HG02623 (cell line): ENCODE measurements around the gene NPNT.

Experiments used
- ATAC-seq: cut with Tn5 transposase; IDR thresholded peaks from one replicate; pipeline ENCODE4 v1.9.1; 2021; ENCODE audit warnings: moderate library complexity; ENCODE audit not compliant: unreplicated experiment

The NPNT gene

DNA sequence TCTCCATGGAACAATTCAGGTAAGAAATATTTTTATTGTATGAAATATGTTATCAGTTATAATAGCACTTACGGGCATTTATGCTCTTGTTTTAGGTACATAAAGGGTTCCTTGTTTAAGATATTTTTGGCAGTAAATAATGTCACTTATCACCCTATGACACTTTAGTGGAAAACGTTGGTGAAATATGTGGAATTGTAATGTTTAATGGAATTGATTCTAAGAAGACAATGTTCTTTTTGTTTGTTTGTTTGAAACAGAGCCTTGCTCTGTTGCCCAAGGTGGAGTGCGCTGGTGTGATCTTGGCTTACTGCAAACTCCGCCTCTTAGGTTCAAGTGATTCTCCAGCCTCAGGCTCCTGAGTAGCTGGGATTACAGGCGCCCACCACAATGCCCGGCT lies 17.4 kb downstream of the NPNT start:
- no peak for ATAC-seq

DNA sequence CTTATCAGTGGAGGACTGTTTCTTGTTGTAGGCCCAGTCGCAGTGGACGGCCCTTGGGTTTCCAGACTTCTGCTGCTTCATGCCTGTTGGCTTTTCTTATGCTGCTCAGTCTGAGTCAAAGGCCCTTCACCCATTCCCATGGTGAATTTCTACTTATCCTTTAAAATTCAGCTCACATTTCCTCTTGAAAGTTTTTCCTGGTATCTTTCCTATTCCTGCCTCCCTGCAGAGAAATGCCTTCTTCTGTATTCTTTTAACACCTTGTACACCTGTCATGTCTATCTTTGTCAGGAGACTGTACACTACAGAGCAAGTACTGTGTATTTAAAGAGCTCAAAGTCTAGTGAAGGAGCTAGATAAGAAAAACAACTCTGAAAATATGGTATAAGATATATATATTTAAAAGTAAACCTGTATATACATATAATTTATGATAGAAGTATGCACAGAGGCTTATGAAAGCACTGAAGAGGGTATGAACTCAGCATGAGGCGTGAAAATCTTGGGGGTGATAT lies 22.0 kb downstream of the NPNT start:
- no peak for ATAC-seq

DNA sequence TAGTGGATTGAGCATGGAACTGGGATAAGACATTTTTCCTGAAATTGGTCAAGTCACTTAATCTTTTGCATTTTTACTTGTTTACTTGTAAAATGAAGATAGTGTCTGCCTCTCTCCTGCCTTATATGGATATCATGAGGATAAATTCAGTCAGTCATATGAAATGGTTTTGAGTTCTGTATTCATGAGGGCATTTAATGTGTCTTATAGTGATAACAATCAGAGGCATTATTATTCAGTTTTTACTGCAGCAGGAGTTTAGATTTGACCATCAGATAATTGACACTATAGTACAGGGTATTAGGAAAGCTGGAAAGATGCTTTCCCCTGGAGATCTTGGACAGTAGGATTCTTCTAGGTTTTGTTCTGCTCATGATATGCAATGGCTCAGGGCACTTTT lies 26.0 kb downstream of the NPNT start:
- ATAC-seq: no peak

DNA sequence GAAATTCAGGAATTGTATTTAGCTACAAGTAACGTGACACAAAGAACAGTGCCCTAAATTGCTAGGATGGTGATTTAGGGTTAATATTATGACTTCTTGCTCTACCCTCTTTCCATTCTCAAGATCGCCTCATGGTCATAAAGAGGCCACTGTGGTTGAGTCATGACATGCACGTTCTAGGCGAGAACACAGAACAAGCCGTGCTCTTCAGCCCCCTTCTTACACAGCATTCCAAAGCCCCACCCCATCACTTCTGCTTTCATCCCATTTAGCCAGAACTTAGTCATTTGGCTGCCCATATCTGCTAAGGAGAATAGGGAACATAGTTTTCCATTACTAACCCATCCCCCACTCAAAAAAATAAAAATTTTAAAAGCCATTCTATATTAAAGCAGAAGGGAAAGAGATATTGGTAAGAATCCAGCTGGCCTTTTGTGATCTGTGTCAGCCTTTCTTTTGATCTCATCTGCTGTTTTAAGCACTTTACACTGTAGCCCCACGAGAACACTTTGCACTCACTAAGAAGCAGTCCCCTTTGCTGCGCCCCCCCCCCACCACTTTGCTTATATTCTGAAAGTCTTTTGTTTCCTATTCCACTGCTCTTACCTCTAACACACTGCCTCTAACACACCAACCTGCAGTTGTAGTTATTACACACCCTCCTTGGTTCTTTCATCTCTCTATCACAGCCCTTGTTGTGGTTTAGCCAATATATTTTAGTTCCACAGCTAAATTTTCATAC lies 28.4 kb downstream of the NPNT start:
- no peak for ATAC-seq

DNA sequence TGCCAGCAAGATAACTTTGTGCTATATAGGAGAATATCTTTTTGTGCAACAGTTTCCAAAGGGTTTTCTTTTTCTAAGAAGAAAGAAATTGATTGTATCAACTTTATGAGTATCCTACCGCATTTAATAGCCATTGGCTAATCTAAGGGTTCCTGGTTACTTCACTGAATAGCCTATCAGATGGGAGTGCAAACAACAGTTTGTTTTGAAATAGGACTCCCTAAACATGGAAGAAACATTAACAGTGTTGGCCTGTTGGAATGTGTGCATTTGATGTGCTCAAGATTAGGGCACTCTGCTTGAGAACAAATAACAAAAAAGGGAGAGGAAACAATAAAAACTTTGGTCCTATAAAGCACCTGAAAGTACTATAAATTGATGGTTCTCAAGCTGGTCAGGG lies 29.1 kb downstream of the NPNT start:
- no peak for ATAC-seq

DNA sequence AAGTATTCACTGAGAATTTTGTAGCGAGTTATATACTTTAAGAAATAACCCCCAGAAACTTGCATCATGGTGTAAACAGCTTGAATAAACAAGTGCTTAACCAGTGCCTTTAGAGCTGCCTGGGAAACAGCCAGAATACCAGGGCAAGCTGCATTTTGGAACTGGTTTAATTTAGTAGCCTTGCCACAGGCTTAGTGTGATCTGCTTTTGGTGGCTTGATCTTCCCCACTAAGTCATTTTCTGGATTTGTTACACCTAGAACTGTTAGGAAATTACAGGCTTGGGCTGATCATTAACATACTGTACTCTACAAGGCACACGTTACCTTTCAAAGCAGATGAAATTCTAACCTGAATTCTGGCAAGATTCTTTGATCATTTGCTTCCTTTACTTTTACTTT lies 35.4 kb downstream of the NPNT start:
- no peak for ATAC-seq

DNA sequence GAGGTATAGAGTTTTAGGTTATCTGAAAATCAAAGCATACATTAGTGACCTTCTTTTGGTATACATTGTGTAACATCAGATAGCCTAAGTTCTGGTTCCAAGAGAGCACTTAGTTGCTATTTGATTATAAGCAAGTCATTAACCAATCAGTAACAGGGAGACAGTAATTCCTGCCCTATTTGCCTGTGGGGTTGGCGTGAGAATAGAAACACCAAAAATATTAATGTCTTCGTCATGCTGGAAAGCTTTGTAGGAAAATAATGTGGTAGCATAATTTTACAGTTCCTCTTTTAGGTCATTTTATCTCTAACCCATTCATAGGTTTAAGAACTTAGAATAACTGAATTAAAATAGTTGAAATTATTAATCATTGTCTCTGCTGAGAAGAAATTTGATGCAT lies 37.8 kb downstream of the NPNT start:
- no peak for ATAC-seq

DNA sequence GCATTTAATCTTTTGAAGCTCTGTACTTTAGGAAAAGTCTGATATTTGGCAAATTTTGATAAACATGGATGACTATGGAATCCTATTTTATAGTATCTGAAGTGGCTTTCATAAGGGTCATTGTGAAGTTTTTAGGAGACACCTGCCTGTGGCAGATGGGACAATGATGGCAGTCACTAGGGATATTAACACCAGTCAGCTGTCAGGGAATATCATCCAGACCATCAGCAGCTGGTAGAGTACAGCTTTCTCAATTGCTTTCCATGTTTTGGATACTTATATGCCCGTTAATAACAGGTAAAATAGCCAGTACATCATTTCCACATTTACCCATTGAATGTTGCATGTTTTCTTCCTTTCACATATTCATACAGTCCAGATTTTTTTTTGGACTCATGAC lies 39.1 kb downstream of the NPNT start:
- ATAC-seq: no peak

DNA sequence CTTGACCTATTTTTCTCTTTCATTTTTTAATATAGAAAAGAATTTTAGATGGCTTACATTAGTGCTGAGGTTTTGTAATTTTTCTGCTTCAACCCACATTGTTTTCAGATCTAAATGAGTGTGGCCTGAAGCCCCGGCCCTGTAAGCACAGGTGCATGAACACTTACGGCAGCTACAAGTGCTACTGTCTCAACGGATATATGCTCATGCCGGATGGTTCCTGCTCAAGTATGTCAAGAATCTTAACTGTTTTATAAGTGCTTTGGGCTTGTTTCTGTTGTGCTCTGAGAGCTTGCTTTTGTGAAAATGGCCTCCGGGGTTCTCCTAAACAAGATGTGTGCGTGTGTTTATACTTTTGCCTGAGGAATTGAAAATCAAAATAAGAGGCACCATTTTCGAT lies 41.6 kb downstream of the NPNT start:
- ATAC-seq: no peak

DNA sequence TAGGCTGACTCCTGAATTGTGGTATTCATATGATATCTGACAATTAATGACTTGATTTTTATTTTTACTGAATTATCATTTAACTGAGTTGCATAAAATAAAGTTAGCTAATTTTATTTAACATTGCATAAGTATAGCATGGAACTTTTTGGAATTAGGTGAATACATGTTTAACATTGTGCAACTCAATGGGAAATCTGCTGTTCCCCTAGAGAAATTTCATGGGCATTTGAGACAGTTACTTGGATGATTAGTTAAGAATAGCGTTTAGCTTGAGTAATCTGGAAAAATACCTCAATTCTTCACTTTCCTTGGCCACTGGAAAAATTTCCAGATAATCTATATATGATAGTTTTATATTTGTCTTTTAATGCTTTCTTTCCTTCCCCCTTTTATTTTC lies 42.5 kb downstream of the NPNT start:
- no peak for ATAC-seq

DNA sequence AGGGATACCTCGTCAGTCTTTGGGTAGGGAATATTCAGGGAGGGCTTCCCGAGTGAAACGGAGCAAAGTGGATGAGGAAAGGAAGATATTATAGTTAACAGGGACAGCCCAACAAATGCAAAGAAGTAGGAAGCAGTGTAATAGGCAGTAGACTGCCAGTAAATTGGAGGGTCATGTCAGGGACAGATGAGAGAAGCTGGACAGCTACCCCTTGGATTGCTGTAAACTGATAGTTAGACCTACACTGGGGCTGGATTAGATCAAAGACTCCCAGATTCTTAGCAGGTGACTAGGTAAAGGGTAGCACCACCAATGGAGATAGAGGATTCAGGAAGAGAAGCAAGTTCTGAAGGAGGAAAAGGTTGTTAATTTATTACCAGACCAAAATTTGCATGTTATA lies 48.0 kb downstream of the NPNT start:
- ATAC-seq: no peak

DNA sequence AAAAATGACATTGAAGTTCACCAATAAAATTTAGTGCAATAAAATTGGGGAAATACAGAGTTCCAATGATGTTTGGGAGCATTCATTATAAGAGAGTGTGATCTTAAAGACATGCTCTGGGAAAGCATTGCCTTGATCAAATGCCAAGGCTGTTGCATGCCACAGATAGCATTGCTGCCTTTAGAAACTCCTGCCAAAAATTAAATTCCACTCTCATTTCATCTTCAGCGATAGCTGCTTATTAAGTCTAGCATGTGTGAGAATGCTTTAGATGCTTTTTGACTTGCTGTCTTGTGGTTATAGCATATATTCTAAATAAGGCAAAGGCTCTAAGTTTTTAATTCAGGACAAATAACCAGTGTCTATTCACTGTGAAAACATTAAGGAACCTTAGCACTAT lies 49.3 kb downstream of the NPNT start:
- ATAC-seq: no peak

DNA sequence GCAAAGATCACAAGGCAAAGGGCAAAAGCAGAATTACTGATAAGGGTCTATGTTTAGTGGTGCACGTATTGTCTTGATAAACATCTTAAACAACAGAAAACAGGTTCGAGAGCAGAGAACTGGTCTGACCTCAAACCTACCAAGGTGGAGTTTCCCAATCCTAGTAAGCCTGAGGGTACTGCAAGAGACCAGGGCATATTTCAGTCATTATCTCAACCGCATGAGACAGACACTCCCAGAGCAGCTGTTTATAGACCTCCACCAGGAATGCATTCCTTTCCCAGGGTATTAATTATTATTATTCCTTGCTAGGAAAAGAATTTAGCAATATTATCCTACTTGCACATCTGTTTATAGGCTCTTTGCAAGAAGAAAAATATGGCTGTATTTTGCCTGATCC lies 51.5 kb downstream of the NPNT start:
- no peak for ATAC-seq

DNA sequence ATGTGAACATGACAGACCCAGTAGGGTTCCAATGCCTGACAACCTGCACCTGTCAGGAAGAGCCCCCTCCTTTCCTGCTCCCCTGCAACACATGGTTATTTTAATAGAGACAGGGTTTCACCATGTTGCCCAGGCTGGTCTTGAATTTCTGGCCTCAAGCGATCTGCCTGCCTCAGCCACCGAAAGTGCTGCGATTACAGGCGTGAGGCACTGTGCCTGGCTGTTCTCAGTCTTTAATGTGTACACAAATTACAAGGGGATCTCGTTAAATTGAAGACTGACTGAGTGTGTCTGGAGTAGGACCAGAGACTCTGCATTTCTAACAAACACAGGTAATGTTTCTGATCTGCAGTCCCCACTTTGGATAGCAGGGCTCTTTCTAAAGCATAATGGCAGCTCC lies 55.4 kb downstream of the NPNT start:
- no peak for ATAC-seq

DNA sequence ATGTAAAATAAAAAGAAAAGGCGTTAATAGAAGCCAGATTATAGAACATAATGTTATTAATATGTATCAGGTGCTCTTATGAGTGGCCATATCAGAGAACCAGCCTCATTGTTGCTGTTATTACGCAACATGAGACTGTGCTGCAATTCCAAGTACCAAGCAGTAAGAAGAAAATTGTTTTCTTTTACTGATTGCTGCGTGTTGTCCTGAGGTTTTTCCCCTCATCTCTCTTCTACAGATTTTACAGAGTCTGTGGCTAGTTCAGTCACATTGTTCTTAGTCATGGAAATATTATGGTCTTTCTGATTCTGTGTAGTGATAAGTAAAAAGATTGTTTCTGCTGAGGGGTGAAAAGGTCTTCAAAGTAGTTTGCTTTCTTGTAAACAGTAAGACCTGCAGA lies 55.9 kb downstream of the NPNT start:
- no peak for ATAC-seq

DNA sequence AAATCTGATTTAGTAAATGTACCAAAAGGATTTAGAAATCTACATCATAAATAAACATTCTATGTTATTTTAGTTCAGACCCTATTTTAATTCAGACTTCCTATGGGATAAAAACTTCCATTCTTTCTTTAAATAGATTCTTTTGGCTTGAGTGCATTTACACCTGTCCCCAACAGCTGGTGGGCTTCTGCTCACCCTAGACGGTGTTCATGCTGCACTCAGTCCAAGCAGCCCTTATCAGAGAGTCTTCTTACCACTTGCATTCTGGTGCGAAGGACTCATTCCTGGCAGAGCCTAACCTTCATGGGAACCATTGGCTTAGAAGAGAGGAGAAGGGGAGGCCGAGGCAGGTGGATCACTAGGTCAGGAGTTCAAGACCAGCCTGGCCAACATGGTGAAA lies 57.3 kb downstream of the NPNT start:
- ATAC-seq: no peak

DNA sequence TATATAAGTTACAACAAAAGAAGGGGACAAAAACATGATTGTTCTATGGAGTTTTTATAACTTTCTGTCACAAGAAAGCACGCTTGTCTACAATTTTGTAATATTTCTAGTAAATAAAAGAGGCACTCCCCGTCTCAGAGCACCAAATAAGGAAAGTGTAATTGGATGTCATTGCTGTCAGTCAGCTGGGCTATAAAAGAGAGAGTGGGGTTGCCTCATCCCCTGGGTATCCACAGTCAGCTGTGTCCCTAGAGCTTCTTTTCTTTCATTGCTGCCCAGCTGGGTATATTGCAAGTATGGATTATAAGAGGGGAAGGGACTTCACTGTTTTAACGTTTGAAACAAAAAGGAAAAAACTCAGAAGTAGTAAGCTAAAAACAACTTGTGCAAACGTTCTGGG lies 61.3 kb downstream of the NPNT start:
- ATAC-seq: no peak

DNA sequence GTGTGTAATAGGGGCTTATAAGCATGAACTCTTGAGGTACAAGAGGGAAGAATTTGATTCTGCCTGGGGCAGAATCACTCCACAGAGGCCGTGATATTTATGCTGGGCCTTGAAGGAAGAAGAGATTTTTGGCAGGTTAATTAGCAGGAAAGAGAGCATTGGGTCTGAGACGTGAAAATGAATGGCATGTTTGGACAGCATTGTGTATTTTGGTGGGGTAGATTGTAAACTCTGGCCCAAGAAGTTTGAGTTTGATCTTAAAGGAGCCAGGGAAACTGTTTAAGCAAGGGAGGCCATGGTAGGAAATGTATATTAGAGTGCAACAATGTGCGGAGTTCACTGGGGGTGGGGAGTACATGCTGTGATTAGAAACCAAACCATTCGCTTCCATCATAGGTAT lies 62.4 kb downstream of the NPNT start:
- ATAC-seq: no peak

DNA sequence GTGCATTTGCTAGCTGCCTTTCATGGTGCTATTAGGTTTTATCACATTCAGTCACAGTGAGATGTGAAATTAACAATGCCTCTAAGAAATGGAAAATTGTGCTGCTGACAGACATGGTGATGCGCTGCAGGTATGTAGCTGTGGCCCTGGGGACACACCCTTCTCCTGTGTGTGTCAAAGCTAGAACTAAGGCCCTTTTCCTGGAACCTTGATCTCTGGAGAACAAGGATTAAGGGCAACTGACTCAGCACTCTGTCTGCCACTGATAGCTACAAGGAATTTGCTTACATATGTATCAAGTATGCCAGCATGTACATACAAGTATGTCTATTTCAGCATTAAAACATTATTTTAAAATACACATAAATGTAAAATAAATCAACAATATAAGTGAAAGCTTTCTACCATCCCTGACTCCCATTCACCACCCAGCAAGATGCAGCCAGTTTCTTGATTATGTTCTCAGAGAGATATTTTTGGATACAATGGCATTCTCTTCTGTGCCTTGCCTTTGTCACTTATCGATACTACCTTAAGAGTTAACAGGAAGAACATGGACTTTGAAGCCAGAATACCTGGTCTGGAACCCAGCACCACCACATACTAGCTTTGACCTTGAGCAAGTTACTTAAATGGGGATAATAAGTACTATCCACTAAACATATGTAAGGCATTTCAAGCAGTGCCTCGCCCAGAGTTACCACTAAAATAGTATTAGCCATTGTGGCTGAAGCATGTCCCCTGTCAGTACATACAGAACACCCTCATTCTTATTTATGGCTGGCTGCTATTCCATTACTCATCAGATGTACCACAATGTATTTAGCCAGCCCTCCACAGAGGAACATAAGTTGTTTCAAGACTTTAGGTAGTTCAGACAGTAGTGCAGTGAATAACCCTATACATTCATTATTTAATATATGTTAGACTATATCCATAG lies 68.5 kb downstream of the NPNT start:
- ATAC-seq: no peak

DNA sequence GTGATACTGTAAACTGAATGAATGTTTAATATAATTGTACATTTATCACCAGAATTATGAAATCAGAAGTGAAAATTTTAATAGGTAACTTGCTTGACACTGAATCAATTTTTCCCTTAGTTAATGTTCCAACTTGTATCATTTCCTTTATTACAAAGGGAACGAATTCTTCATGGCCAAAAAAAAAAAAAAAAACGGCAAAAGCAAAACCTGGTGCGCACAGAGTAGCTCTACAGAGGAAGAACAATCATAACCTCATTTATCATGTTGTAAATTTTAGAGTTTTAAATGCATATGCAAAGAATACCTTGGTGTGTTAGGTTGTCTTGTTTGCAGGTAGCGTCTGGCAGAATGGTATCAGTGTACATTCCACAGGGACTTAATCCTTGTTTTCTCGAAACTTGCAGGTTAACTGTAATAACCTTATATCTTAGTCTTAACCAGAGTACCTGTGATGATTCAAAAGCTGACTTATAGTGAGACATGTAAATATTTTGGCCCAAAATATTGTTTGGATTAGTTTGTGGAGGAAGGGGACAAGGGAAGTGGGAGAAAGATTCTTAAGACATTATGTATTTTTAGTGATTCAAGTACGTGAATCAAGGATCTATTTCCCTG lies 70.0 kb downstream of the NPNT start:
- no peak for ATAC-seq

DNA sequence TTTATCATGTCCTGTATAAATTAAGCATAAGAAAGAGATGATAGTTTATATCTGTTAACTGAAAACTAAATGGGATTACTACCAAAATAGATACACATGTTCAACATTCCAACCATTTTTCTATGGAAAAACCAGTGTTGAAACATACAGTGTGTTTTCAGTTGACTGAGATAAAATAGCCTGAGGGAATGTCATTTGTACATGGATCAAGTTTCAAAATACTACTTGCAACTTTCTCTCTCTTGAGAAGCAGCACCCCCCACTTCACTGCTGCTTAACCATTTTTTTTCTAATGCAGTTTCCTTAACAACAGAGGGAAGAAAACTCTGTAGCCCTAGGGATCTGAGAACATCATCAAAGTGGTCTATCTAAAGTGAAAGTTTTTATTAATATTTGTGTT lies 70.8 kb downstream of the NPNT start:
- ATAC-seq: no peak
